ENCODE data around the gene TMEM59L. TPM values are rescaled to one million over a fixed set of nuclear protein-coding genes. Genes with fewer than 3 reads are reported as not detected.

TMEM59L gene
- total and polyA plus RNA-seq, 9 of the 15 experiments (the other 6 are each of a cell fraction or from before 2014, with no cell fraction given), result 0.37 TPM; not detected in 8

DNA sequence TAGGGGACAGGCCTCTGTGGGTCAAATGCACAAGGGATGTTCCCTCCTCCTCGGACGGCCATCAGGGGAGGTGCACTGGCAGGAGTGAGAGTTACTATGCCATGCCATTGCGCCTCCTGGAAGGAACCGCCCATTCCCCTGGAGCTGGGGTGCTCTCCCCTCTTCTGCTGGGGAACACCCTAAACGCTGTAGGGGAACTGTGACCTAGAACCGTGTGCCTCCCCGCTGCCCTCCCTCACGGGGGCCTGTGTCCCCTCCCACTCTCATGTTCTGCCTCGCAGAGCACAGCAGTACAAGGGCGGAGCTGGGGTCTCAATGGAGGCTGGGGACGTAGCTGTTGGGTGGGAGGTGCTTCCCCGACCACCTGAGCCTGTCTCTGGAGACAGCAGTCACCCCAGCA is 53.6 kb downstream of the TMEM59L start (continued):
- TF ChIP-seq, protein P1, sequence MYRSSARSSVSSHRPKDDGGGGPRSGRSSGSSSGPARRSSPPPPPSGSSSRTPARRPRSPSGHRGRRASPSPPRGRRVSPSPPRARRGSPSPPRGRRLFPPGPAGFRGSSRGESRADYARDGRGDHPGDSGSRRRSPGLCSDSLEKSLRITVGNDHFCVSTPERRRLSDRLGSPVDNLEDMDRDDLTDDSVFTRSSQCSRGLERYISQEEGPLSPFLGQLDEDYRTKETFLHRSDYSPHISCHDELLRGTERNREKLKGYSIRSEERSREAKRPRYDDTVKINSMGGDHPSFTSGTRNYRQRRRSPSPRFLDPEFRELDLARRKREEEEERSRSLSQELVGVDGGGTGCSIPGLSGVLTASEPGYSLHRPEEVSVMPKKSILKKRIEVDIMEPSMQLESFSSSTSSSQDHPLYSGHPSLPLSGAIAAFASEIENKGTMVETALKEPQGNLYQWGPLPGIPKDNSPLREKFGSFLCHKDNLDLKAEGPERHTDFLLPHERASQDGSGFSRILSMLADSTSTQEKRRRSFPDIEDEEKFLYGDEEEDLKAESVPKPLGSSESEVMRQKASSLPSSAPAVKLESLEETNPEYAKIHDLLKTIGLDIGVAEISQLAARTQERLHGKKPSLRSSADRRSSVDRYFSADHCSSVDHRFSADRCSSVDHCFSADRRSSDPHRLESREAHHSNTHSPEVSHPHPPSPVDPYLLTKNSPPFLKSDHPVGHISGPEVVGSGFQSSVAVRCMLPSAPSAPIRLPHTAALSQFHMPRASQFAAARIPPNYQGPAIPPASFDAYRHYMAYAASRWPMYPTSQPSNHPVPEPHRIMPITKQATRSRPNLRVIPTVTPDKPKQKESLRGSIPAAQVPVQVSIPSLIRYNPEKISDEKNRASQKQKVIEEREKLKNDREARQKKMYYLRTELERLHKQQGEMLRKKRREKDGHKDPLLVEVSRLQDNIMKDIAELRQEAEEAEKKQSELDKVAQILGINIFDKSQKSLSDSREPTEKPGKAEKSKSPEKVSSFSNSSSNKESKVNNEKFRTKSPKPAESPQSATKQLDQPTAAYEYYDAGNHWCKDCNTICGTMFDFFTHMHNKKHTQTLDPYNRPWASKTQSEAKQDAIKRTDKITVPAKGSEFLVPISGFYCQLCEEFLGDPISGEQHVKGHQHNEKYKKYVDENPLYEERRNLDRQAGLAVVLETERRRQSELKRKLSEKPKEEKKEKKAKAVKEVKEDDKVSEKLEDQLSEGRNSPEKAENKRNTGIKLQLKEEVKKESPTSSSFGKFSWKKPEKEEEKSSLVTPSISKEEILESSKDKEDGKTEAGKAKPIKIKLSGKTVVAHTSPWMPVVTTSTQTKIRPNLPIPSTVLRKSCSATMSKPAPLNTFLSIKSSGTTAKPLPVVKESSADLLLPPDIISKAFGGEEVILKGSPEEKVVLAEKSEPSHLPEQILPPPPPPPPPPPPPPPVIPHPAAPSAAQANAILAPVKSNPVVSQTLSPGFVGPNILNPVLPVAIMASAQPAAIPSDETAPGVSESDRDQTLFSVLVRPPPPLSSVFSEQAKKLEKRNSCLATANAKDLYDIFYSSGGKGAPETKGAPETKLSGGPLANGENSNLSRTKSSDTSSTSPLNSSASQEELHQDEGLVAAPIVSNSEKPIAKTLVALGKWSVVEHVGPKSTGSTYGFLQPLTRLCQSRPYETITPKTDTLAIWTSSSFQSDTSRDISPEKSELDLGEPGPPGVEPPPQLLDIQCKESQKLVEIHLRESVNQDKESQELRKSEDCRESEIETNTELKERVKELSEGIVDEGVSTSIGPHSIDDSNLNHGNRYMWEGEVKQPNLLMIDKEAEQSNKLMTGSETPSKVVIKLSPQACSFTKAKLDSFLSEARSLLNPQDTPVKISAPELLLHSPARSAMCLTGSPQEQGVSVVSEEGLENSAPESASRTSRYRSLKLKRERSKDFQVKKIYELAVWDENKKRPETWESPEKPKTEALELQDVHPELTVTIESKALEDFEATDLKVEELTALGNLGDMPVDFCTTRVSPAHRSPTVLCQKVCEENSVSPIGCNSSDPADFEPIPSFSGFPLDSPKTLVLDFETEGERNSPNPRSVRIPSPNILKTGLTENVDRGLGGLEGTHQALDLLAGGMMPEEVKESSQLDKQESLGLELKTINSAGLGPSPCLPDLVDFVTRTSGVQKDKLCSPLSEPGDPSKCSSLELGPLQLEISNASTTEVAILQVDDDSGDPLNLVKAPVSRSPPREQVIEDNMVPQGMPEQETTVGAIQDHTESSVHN (IDR thresholded peaks at IDR 0.05; ENCODE audit: borderline replicate concordance in 1 of 2, low read depth in 1 of 2), result no peak
- TF ChIP-seq BHLHE40 (IDR thresholded peaks at IDR 0.05; ENCODE audit: low read length), result no peak
- TF ChIP-seq HDGF (IDR thresholded peaks at IDR 0.05), result no peak
- TF ChIP-seq ELF1 (tag; IDR thresholded peaks at IDR 0.05), result no peak
- TF ChIP-seq MEF2A (IDR thresholded peaks at IDR 0.05; ENCODE audit: control insufficient read depth, low read depth, low read length), result no peak
- no peak for TF ChIP-seq PTBP1 (IDR thresholded peaks at IDR 0.05; ENCODE audit: low read depth, low read length)
- TF ChIP-seq MAZ (CRISPR knock-in tag; conservative IDR thresholded peaks at IDR 0.05 in 1 of 2, IDR thresholded peaks at IDR 0.05 in 1 of 2), result no peak
- no peak for TF ChIP-seq KHSRP (IDR thresholded peaks at IDR 0.05)
- TF ChIP-seq ETS2 (tag; IDR thresholded peaks at IDR 0.05; ENCODE audit: borderline replicate concordance, poor library complexity, severe bottlenecking), result no peak
- TF ChIP-seq NEUROD1 (IDR thresholded peaks at IDR 0.05; ENCODE audit: borderline replicate concordance, low read depth, low read length, partially characterized antibody), result no peak
- TF ChIP-seq EP300 (IDR thresholded peaks at IDR 0.05; ENCODE audit: low read length), result no peak
